Measurements from ENCODE around the gene RGSL1. TPM values are rescaled to one million over a fixed set of nuclear protein-coding genes. Genes with fewer than 3 reads are reported as not detected.
A peak's percentile ranks its signal among the peaks of the same experiment; 100 is the strongest.

RGSL1 gene
- not detected for total RNA-seq
- long read RNA-seq, result 0 reads

DNA sequence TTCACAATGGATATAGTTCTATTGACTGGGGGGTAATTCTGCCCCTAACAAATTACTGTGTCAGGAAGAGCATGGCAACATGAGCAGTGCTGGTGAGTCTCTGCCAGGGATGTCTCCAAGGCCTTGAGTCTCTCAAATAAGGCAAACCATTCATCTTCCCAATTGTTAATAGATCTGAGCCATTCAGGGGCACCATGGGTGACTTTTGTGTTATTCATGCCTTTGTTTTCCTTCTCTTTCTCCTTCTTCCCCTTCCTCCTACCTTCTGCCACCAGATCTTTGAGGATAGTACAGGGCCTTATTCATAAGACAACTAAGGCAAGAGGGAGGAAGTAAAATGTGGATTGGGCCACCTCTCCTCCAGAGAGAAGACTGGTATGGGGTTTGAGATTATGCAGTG is at the start of gene RGSL1:
TSS of gene RGSL1 (plus strand) at position 60 of the 400 bp plus-strand sequence. CDS start at position 80, 20 bp downstream.
- no peak for DNase-seq
- intact Hi-C loops (cut with DNase I, micrococcal nuclease), result no loop called here
- ATAC-seq, result no peak

DNA sequence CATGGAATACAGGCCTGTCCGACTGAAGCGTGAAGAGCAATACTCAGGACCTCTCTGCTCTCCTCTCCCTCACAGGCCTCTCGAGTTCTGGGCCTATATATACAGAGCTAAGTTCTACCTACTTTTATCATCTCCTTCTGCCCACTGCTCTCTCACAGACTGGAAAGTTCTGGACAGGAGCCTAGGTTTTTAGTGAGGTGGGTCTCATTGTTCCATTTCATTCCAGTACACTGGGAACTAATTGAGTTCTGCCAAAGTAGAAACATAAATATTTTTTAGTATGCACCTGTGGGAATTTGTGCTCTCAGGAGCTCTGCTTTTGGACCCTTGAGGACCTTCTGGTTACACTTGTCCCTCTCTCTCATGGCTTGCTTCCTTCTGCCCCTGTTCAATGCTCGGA is 49.4 kb upstream of the RGSL1 start, which contains the start of gene TEDDM1:
TSS of gene TEDDM1 (minus strand) at position 101 of the 400 bp plus-strand sequence. CDS start 182 bp downstream, outside the sequence.
- ATAC-seq (no peak), DNase-seq (no peak)
- intact Hi-C loops (cut with DNase I, micrococcal nuclease), result no loop called here

DNA sequence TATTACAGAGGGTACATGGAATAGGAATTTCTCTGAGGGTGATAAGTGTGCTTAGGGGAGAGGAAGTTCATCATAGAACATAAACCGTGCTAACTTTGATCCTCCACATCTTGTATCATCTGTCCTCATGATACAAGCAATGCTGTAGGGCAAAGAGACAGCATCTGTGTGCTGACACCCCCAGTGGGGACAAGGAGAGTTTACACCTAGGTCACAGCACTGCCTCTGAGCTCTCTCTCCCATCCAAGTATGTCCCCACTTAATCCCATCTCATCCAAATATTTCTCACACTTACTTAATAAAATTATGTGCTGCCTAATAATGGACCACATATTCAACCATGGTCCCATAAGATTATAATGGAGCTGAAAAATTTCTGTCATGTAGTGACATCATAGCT is 45.2 kb upstream of the RGSL1 start:
- no peak for ATAC-seq
- intact Hi-C loops (cut with DNase I, micrococcal nuclease), result no loop called here

DNA sequence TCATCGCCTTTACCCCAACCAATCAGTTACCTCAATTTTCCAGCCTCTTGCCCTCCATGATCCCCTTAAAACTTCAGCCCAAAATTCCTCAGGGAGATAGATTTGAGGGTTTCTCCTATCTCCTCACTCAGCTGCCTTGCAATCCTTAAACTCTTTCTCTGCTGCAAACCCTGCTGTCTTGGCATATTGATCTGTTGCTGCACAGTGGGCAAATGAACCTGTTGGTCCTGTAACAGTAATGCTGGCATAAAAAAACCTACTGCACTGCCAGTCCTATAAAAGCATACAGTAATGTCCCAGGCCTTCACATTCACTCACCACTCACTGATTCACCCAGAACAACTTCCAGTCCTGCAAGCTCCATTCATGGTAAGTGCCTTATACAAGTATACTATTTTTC is 44.4 kb upstream of the RGSL1 start:
- ATAC-seq, result no peak
- intact Hi-C loops (cut with DNase I, micrococcal nuclease), result no loop called here
- no peak for DNase-seq

More for the DNA sequence above, 45.2 kb upstream of the RGSL1 start:
- DNase-seq, result no peak

DNA sequence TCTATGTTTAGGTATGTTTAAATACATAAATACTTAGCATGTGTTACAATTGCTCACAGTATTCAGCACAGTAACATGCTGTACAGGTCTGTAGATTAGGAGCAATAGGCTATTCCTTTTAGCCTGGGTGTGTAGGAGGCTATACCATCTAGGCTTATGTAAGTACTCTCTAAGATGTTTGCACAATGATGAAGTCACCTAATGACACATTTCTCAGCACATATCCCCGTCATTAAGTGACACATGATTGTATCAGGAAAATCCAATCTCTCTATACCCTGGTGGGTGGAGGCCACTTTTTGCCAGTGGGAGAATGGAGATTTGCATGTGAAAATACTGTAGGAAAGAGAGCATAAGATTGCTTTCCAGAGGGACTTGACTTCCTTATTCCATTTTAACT is 43.9 kb upstream of the RGSL1 start:
- intact Hi-C loops (cut with DNase I, micrococcal nuclease), result no loop called here
- ATAC-seq, result peak; percentile 19
- DNase-seq, result no peak

DNA sequence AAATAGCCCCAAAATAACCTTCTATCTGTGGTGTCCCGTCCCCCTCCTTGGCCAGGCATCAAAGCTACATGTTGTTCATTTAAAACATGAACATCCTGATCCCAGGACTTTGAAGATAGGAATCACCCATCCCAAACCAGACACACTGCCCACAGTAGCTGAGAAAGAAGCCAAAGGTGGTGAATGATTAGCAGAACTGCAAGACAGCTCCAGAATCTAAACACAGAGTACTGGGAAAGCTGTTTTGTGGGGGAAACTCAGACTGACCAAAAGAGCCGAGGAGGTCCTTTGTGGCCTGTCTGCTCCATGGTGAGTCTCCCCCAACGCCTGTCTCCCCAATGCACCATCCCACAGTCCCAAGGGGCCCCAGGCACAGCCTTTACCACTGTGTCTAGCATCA is 42.2 kb upstream of the RGSL1 start:
- intact Hi-C loops (cut with DNase I, micrococcal nuclease), result no loop called here
- ATAC-seq, result no peak
- no peak for DNase-seq

DNA sequence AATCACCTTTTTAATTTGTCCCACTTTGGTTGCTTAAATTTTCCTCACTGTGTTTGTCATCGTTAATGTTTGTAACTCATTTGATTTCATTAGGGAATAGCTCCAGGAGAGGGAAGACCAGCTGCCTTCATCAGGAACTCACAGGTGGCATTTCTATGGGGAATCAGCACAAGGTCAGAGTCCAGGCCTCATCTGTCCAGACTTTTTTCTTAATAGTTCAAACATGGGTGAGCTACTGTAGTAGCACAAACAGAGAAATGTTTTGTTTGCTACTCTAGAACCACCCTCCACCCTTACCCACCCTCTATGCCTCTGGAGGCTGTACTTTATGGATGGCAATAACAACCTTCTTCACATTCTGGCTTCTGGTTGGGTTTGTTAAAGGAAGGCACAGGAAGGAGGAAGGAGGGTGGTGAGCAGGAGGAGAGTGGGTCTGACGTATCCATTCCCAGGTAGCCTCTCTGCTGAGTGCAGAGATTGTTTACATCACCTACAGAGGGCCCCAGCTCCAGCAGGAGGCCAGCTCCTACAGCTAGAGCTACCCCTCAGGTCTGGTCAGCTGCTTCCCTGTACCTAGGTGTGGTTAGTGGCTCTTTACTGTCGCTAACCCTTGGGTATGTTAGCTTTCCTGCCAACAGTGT is 41.4 kb upstream of the RGSL1 start:
- DNase-seq (peak; percentile 53 to 70), ATAC-seq (peak; percentile 93)
- intact Hi-C loops (cut with DNase I, micrococcal nuclease), result no loop called here

DNA sequence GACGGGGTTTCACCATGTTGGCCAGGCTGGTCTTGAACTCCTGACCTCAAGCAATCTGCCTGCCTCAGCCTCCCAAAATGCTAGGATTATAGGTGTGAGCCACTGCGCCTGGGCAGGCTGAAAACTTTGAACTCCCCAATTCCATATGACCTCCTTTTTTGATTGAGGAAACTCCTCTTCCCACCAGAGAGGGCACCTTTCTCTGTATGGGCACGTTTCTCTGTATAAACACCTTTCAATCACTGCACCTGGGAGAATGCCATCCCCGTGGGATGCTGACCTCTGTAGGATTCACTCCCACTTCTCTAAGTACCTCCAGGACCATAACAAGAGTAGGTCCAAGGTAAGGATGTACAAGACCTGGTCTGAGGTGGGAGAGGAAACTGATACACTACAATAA is 39.8 kb upstream of the RGSL1 start:
- intact Hi-C loops (cut with DNase I, micrococcal nuclease), result no loop called here
- DNase-seq (no peak), ATAC-seq (no peak)

DNA sequence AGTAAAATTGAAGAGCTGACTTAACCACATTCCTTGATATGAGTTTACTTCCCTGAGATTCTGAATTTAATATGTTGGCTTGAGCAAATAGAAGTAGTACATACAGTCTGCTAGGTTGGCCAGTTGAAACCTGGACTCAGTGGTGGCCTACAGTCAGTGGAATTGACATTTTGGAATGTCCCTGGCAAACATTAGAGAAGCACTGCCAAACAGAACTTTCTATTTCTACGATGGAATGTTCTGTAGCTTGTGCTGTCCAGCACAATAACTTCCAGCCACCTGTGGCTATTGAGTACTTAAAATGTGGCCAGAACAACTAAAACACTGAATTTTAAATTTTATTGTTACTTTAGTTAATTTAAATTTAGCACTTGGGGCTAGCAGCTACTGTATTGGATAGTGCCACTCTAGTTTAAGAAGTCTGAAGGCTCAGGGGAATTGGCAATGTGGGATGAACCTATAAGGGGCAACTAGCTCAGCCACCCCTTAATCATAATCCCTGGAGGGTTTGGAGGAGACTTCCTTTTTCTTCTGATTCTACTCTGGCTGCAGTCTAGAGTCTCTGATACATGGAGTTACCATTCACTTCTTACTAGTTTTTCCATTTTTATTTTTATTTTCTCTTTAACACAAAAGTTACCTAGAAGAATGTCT is 39.2 kb upstream of the RGSL1 start:
- DNase-seq, result no peak
- ATAC-seq, result no peak
- intact Hi-C loops (cut with DNase I, micrococcal nuclease), result no loop called here

DNA sequence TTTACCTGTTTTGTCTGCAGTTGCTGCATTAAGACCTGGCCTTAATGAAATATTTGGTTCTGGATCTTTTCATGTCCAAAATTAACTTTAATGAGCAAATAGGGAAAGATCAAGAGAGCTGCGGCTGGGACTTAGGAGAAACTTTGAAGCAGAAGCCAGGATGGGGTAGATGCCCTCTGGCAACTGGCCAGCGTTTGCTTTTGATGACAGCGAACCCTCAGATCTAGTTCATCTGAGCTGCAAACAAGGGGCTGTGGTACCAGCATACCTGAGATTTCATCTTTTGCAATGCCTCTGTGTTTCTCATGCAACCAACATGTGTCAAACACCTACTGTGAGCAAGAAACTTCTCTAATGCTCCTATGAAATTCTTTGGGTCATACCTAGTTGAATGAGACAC is 36.5 kb upstream of the RGSL1 start:
- intact Hi-C loops (cut with DNase I, micrococcal nuclease), result no loop called here
- ATAC-seq (no peak), DNase-seq (no peak)

DNA sequence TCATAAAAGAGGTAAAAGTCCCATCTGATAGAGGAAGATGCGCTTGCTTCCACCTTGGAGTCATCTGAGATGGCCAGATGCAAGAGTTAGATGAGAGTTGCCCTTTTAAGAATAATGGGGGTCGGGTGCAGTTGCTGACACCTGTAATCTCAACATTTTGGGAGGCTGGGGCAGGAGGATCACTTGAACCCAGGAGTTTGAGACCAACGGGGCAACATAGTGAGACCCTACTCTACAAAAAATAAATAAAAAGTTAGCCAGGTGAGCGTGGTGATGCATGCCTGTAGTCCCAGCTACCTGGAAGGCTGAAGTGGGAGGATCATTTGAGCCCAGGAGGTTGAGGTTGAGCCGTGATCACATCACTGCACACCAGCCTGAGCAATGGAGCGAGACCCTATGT is 36.0 kb upstream of the RGSL1 start:
- ATAC-seq (no peak), DNase-seq (no peak)
- intact Hi-C loops (cut with DNase I, micrococcal nuclease), result no loop called here

DNA sequence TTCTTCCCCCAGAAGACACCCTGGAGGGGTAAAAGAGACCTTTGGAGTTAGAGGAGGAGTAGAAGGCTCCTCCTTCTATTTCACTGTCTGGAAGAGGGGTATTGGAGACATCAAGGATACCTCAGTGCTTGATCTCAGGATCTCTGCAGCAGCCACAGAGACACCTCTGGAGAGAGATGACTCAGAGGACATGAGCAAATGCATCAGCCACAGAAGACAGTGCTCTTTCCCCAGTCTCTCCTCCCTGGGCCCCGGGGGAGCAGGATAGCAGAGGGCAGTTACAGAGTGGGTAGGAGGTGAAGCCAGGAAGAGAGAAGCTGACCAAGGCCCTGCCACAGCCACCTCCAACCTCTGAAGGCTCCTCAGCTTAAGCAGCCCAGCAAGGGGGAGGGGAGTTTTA is 34.2 kb upstream of the RGSL1 start:
- DNase-seq (no peak), ATAC-seq (no peak)
- intact Hi-C loops (cut with DNase I, micrococcal nuclease), result no loop called here

DNA sequence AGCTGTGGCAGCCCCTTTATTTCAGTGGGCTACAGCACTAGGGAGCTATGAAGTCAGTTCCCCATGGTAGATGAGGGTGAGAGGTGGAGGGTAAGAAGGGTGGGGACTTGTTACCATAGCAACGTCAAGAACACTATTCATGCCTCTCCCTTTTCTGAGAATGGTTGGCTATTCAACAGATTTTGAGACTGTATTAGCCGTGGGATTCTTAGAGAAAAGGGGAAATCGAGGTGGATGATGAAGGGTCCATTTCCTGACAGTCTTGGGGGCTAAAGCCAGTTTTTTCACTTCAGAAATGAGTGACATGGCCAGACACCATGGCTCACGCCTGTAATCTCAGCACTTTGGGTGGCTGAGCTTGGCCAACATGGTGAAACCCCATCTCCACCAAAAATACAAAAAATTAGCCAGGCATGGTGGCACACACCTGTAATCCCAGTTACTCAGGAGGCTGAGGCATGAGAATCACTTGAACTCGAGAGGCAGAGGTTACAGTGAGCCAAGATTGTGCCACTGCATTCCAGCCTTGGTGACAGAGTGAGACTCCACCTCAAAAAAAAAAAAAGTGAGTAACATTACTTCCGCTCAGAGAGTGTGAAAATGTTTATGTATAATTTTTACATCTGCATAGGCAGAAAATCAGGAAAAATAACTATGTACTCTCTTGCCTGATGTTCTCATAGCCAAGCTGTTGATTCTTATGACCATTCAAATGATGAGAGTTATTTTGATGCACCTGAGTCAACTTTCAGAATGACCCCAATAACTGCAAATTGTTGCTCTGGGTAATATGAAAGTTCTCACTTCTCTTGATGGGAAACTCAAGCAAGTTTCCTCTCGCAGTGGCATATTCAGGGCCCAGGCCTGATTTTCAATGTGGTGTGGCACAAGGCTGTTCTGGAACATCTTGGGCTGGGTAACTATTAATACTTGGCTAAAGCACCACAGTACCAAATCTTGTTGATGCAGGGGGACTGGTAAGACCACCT is 23.2 kb upstream of the RGSL1 start:
- ATAC-seq (no peak), DNase-seq (no peak)
- intact Hi-C loops (cut with DNase I, micrococcal nuclease), result no loop called here

DNA sequence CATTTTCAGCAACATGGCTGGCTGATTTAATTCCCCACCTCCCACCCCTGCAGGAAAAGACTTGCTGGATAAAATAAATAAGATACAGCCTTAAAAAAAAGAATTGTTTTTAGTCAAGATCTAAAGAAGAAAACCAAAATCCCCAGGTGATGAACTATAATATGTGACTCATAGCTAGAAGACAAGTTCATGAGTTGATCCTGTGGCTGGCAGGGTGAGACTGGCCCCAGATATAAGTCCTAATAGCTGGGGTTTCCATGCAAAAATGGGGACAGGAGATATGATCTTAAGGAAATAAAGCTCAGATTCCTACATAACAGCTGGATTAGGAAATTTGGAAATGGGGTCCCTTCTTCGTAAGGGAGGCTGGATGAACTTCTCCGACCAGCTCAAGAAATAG is 21.9 kb upstream of the RGSL1 start:
- ATAC-seq (no peak), DNase-seq (no peak)
- intact Hi-C loops (cut with DNase I, micrococcal nuclease), result no loop called here

DNA sequence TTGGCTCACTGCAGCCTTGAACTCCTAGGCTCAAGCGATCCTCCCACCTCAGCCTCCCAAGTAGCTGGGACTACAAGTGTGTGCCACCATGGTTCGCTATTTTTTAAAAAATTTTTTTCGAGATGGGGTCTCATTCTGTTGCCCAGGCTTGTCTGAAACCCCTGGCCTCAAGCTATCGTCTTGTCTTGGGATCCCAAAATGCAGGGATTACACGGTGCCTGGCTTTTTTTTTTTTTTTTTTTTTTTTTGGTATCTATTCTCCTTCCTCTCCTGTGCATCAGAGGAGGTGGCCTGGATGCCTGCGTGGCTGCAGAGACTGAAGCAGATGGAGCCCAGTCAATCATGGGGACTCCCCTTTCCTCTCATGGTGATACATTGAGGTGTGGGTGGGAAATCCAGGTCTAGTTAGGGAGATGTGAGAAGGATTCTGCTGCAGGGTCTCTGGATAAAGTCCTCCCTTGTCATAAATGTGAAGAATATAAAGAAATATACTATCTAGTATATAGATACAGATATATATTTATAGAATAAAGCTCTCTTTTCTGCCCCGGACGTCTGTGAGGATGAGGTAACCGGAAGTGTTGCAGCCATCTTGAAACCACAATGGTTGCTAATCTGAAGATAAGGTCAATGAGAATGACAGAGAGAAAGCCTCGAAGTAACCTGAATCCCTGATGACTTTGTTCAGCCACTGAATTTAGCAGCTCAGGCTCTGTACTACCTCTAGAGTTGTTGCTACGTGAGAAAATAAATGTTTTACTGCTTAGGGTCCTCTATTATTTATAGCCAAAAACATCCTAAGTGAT is 19.5 kb upstream of the RGSL1 start:
- no peak for ATAC-seq
- intact Hi-C loops (cut with DNase I, micrococcal nuclease), result no loop called here
- no peak for DNase-seq

DNA sequence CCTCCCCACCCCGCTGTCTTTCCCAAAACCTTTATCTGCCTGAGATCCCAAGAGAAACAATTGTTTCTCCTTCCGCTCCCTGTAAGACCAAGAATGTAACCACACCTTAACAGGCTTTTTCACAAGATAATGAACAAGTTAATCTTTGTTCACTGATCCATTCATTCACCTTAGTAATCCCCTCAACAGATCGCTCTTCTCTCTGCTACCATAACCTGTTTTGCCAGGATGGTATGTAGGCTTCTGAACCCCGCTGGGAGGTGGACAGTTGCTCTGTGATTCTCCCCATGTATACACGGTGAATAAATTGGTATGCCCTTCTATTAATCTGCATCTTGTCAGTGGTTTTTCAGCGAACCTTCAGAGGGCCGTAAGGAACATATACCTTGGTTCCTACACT is 18.7 kb upstream of the RGSL1 start:
- intact Hi-C loops (cut with DNase I, micrococcal nuclease), result no loop called here
- no peak for ATAC-seq

DNA sequence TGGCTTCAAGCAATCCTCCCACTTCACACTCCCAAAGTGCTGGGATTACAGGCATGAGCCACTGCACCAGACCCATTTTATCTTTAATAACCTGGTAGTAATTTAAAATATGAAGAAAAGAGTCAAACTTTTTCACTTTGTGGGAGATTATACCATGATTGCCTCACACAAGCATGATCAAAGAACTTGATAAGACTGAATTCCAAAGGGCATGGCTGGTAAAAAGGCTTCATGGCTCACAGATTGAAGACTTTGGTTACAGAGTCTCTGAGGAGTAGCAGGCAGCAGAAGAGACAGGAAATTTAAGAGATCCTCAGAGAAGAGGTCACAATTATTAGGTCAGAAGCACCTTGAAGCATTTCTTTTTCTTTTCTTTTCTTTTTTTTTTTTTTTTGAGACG is 16.4 kb upstream of the RGSL1 start:
- DNase-seq (no peak), ATAC-seq (no peak)
- intact Hi-C loops (cut with DNase I, micrococcal nuclease), result no loop called here

More for the DNA sequence above, 18.7 kb upstream of the RGSL1 start:
- DNase-seq, result no peak

DNA sequence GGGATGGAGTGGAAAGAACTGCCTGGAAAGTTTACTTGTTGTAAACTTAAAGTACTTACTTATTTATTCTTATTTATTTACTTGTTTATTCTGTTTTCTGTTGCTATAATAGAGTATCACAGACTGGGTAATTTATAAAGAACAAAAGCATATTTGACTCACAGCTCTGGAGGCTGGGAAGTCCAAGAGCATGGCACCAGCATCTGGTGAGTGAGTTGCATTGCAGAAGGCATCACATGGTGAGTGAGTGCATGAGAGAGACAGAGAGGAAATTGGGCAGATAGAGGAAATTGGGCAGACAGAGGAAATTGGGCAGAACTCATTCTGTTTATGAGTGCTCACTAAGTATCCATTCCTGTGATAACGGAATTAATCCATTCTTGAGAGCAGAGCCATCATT is 11.6 kb upstream of the RGSL1 start:
- ATAC-seq (no peak), DNase-seq (no peak)
- intact Hi-C loops (cut with DNase I, micrococcal nuclease), result no loop called here

DNA sequence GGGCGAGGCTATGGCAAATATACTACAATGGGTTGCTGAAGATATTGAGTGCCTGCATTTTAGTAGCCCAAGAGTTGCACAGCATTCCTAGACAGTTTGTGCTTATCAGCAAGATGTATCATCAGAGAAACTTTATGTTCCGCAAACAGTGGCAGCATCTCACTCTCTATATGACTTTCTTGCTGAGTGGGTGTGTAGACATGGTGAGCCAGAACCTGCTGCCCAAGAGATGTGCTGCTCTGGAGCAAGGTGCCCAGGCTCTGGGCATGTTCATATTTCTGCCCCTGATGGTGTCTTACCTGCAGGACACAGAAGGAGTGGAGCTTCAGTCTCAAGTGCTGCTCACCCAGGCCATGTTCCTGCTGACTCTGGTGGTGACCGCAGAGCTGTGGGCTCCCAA is 8.2 kb upstream of the RGSL1 start:
- intact Hi-C loops (cut with DNase I, micrococcal nuclease), result no loop called here
- no peak for ATAC-seq
- no peak for DNase-seq
